ENCODE measurements around the gene APAF1. TPM values are rescaled to one million over a fixed set of nuclear protein-coding genes. Genes with fewer than 3 reads are reported as not detected.
A peak's percentile ranks its signal among the peaks of the same experiment; 100 is the strongest.

The APAF1 gene
- total and polyA plus RNA-seq, 12 donors: 2.0 to 9.9 (median 4.0) TPM

DNA sequence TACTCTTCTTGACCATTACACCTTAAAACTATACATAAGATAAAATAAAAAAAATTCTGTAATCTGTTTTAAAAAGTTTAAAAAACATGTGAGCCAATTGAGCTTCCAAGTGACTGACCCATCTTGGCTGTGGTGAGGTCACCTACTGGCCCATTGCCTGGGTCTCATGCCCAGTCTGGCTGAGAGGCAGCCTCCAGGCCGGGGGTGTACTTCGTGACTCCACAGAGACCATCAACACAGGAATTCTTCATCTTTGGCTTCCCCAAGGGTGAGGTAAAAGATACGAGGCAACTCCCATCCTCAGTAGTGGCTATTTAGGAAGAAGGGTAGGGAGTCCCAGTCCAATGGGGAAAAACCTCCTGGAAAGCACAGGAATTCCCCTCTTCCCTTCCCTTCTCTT lies 113.2 kb downstream of the APAF1 start:
- peak in 1 of 2 donors; percentile 22 for DNase-seq
- peak in 1 of 8 donors; percentile 48 for ATAC-seq

DNA sequence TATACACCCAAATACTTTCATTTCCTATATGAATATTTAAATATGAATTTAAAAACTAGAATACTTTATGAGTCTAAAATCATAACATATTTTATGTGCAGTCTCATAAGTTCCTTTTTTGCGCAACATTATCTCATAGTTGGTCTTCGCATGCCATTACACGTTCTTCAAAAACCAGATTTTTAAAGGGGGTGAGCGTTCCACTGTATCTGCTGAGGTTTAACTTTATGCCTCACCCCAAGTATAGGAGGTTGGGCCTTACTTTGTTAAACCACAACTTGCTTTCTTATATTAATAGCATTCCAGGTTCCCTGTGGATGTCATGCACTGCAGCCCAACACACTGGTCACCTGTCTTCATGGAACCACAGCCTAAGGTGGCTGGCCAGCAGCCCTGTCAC lies 118.6 kb downstream of the APAF1 start:
- Histone ChIP-seq H3K4me3 (no peak overlapping the region), H3K9me3 (no peaks in the 10 kb centered on the region), H3K27me3 (peaks cover 0 to 9% (median 4%) of the 10 kb centered on the region in 7 donors), H3K27ac (no peak overlapping the region), H3K36me3 (no peaks in the 10 kb centered on the region), H3K4me1 (no peaks in the 10 kb centered on the region)
- ATAC-seq: no peak
- TF ChIP-seq, protein P1, sequence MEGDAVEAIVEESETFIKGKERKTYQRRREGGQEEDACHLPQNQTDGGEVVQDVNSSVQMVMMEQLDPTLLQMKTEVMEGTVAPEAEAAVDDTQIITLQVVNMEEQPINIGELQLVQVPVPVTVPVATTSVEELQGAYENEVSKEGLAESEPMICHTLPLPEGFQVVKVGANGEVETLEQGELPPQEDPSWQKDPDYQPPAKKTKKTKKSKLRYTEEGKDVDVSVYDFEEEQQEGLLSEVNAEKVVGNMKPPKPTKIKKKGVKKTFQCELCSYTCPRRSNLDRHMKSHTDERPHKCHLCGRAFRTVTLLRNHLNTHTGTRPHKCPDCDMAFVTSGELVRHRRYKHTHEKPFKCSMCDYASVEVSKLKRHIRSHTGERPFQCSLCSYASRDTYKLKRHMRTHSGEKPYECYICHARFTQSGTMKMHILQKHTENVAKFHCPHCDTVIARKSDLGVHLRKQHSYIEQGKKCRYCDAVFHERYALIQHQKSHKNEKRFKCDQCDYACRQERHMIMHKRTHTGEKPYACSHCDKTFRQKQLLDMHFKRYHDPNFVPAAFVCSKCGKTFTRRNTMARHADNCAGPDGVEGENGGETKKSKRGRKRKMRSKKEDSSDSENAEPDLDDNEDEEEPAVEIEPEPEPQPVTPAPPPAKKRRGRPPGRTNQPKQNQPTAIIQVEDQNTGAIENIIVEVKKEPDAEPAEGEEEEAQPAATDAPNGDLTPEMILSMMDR (IDR thresholded peaks at IDR 0.05): no peak
- 94 to 96% methylated on average over 4 of the region's 4 CpGs for WGBS, 2 donors
- no peak for DNase-seq
- intact Hi-C loops (cut with DNase I): no loop called here

More for the DNA sequence above, 113.2 kb downstream of the APAF1 start:
- Histone ChIP-seq H3K36me3 (no peaks in the 10 kb centered on the region), H3K27me3 (peaks cover 0 to 5% (median 0%) of the 10 kb centered on the region in 7 donors), H3K4me1 (no peaks in the 10 kb centered on the region), H3K27ac (no peak overlapping the region), H3K4me3 (no peak overlapping the region), H3K9me3 (no peaks in the 10 kb centered on the region)
- TF ChIP-seq, protein P1 (IDR thresholded peaks at IDR 0.05): no peak
- WGBS, 2 donors: 52 to 67% methylated on average over 3 of the region's 3 CpGs
- intact Hi-C loops (cut with DNase I): no loop called here

DNA sequence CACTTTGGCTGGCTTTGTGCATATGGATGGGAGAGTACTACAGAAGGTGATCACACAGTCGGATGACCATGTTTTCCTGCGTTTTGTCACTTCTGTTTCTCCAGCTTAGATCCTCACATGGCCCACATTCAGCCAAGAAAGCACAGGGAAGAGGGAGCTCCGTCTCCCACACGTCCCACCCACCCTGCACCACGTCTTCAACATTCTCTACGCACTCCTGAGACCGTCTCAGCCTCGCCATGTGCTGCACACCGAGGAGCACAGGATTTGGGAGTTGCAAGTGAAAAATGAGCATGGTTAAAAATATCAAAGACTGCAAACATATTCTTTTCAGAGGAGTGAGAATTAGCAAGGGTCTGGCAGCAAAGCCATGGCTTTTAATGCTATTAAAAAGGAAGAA lies 122.2 kb downstream of the APAF1 start:
- intact Hi-C loops (cut with DNase I): no loop called here
- no peak overlapping the region for H3K27ac ChIP-seq
- no peaks in the 10 kb centered on the region for H3K4me1 ChIP-seq
- 79 to 82% methylated on average over 9 of the region's 9 CpGs for WGBS, 2 donors
- DNase-seq (no peak), ATAC-seq (no peak)
- H3K27me3 ChIP-seq: peaks cover 0 to 9% (median 0%) of the 10 kb centered on the region in 7 donors
- TF ChIP-seq, protein P1 (IDR thresholded peaks at IDR 0.05): no peak
- H3K4me3 ChIP-seq: no peak overlapping the region
- H3K36me3 ChIP-seq: no peaks in the 10 kb centered on the region
- no peaks in the 10 kb centered on the region for H3K9me3 ChIP-seq

DNA sequence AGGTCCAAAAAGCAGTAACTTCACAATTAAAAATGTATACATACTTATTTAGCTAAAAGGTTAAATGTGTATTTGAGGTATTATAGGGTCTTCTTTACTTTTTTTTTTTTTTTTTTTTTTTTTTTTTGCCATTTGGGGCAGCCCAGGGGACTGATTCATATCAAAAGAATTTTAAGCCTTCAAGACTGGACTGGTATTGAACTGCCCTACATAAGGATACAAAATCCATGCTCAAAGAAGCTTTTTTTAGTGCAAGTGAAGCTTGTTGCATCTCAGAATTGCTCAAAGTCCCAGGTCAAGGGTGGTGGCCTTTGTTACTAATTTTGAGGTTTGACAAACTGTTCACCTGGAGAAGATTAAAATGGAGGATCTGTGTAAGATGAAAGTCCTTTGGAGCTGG lies 124.0 kb downstream of the APAF1 start:
- no peak for DNase-seq
- no peaks in the 10 kb centered on the region for H3K36me3 ChIP-seq
- intact Hi-C loops (cut with DNase I): no loop called here
- TF ChIP-seq, protein P1 (IDR thresholded peaks at IDR 0.05): no peak
- peaks cover 0 to 9% (median 0%) of the 10 kb centered on the region in 7 donors for H3K27me3 ChIP-seq
- no peak overlapping the region for H3K27ac ChIP-seq
- no peaks in the 10 kb centered on the region for H3K4me1 ChIP-seq
- no peaks in the 10 kb centered on the region for H3K9me3 ChIP-seq
- ATAC-seq: no peak
- H3K4me3 ChIP-seq: no peak overlapping the region
